Loucy (cell line): ENCODE data around the gene TMEM178B.

Source experiments
- H2AFZ ChIP-seq: fragments of 200-600 bp; sonication (generic); 2 replicates; pipeline ENCODE4 v1.6.0; 2016; ENCODE audit warnings: antibody characterized with exemption, mild to moderate bottlenecking, low read length, moderate library complexity
- H3F3A ChIP-seq: fragments of 200-600 bp; 2 replicates; pipeline ENCODE4 v1.6.0; 2016; ENCODE audit warnings: antibody characterized with exemption, low read depth, mild to moderate bottlenecking
- H3K27me3 ChIP-seq: fragments of 200-600 bp; sonication (generic); 2 replicates; pipeline ENCODE4 v1.6.1; 2014; ENCODE audit warnings: low read length, mild to moderate bottlenecking; ENCODE audit not compliant: insufficient read depth, poor library complexity, severe bottlenecking
- H3K36me3 ChIP-seq: fragments of 200-600 bp; sonication (generic); 2 replicates; pipeline ENCODE4 v1.6.1; 2016; ENCODE audit warnings: low read length; ENCODE audit not compliant: insufficient read depth
- H3K4me1 ChIP-seq: fragments of 200-600 bp; sonication (generic); 2 replicates; pipeline ENCODE4 v1.5.1; 2014; ENCODE audit warnings: low read length, mild to moderate bottlenecking; ENCODE audit not compliant: insufficient read depth, poor library complexity, severe bottlenecking
- H3K4me2 ChIP-seq: fragments of 200-600 bp; sonication (generic); 2 replicates; pipeline ENCODE4 v1.6.0; 2014; ENCODE audit warnings: antibody characterized with exemption, low read length, low read depth, mild to moderate bottlenecking; ENCODE audit not compliant: poor library complexity, severe bottlenecking
- H3K4me3 ChIP-seq: fragments of 200-600 bp; sonication (generic); 2 replicates; pipeline ENCODE4 v1.5.1; 2014; ENCODE audit warnings: low read length, mild to moderate bottlenecking, mixed read lengths; ENCODE audit not compliant: poor library complexity, severe bottlenecking
- H3K79me2 ChIP-seq: fragments of 200-600 bp; sonication (generic); 2 replicates; pipeline ENCODE4 v1.6.1; 2014; ENCODE audit warnings: low read length; ENCODE audit not compliant: insufficient read depth
- H3K9ac ChIP-seq: fragments of 200-600 bp; sonication (generic); 2 replicates; pipeline ENCODE4 v1.6.0; 2014; ENCODE audit warnings: mild to moderate bottlenecking, low read depth, low read length, moderate library complexity; ENCODE audit not compliant: poor library complexity, severe bottlenecking
- H3K9me2 ChIP-seq: fragments of 200-600 bp; sonication (generic); replicated peaks from 2 replicates; pipeline ENCODE4 v1.6.1; 2016; ENCODE audit warnings: low read depth, low read length, mixed read lengths
- H3K9me3 ChIP-seq: fragments of 200-600 bp; sonication (generic); 2 replicates; pipeline ENCODE4 v1.6.1; 2014; ENCODE audit warnings: mild to moderate bottlenecking, antibody characterized with exemption, low read length, low read depth; ENCODE audit not compliant: insufficient read depth
- H4K20me1 ChIP-seq: fragments of 200-600 bp; sonication (generic); 2 replicates; pipeline ENCODE4 v1.6.0; 2014; ENCODE audit warnings: antibody characterized with exemption, low read length, mild to moderate bottlenecking; ENCODE audit not compliant: insufficient read depth, poor library complexity, severe bottlenecking
- EZH2phosphoT487 ChIP-seq: fragments of 200-600 bp; IDR thresholded peaks from 2 replicates; pipeline ENCODE4 v1.6.1; 2018; ENCODE audit warnings: antibody characterized with exemption, mild to moderate bottlenecking, moderate library complexity, borderline replicate concordance
- TF ChIP-seq, protein P1 (sequence below): fragments of 200-600 bp; sonication (generic); conservative IDR thresholded peaks from 2 replicates; pipeline ENCODE4 v1.5.1; 2014; ENCODE audit warnings: mild to moderate bottlenecking, antibody characterized with exemption, low read length

The TMEM178B gene

DNA sequence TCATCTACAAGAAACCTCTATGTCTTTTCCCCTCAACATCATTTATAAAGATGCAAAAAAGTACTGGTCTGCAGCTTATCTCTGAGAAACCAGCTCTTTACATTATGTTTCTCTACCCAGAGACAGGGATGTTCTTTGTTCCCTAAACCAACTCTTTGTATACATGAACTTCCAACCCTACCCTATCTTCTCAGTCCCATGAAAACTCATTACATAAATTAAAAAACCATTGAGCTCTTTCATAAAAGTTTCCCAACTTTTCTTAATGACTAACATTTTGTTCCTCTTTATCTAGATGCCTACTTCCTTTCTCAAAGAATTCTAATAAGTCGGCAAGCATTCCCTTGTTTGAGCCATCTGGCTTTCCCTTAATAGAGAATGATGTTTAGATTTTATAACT lies 284.5 kb downstream of the TMEM178B start:
- H3K9ac ChIP-seq, result no peak overlapping the region
- no peaks in the 10 kb centered on the region for H3K9me2 ChIP-seq
- no peaks in the 10 kb centered on the region for H3K36me3 ChIP-seq
- H2AFZ ChIP-seq, result no peak overlapping the region
- H3K27me3 ChIP-seq, result no peaks in the 10 kb centered on the region
- no peaks in the 10 kb centered on the region for H3K79me2 ChIP-seq
- H3K4me2 ChIP-seq, result no peak overlapping the region
- TF ChIP-seq, protein P1, sequence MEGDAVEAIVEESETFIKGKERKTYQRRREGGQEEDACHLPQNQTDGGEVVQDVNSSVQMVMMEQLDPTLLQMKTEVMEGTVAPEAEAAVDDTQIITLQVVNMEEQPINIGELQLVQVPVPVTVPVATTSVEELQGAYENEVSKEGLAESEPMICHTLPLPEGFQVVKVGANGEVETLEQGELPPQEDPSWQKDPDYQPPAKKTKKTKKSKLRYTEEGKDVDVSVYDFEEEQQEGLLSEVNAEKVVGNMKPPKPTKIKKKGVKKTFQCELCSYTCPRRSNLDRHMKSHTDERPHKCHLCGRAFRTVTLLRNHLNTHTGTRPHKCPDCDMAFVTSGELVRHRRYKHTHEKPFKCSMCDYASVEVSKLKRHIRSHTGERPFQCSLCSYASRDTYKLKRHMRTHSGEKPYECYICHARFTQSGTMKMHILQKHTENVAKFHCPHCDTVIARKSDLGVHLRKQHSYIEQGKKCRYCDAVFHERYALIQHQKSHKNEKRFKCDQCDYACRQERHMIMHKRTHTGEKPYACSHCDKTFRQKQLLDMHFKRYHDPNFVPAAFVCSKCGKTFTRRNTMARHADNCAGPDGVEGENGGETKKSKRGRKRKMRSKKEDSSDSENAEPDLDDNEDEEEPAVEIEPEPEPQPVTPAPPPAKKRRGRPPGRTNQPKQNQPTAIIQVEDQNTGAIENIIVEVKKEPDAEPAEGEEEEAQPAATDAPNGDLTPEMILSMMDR, result no peak
- no peak for TF ChIP-seq EZH2phosphoT487
- H3K4me3 ChIP-seq, result no peak overlapping the region
- H3K4me1 ChIP-seq, result peaks cover 18% of the 10 kb centered on the region
- H3K9me3 ChIP-seq, result no peaks in the 10 kb centered on the region
- no peaks in the 10 kb centered on the region for H4K20me1 ChIP-seq
- H3F3A ChIP-seq, result no peaks in the 10 kb centered on the region

DNA sequence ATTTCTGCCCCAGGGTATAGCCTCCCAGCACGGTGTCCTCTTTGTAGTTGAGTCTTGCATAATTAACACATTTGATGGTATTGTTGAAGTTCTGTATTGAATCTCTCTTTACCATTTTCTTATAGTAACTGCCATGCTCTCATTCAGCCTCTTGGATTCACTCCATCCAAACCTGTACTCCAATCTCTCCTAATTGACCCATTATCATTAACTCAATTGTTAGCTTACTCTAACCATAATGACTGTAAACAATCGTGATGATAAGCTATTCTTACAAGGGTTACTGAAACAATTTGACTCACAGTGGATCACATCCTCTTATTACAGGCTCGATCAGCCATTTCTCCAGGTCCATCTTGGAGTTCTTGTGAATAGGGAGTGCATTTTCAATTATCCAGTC lies 285.4 kb downstream of the TMEM178B start:
- TF ChIP-seq, protein P1, result no peak
- no peak for TF ChIP-seq EZH2phosphoT487

DNA sequence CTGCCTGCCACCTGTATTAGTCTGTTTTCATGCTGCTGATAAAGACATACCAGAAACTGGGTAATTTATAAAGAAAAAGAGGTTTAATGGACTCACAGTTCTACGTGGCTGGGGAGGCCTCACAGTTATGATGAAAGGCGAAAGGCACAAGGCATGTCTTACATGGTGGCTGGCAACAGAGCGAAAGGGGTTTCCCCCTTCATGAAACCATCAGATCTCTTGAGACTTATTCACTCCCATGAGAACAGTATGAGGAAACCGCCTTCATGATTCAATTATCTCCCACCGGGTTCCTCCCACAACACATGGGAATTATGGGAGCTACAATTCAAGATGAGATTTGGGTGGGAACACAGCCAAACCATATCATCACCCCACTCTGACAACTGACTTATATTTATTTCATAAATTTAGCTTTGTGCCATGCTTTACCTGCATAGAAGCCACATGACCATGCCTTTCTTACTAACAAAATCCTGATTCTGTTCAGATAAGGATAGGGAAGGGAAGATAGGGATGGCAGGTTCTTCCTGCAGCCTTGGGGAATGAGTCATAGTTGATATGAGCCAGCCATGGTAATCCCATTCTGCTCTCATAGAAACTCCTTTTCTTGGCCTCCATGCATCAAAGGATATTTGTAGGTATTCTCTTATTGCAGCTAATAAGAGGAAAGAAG lies 286.0 kb downstream of the TMEM178B start:
- Histone ChIP-seq H3K9me2 (no peaks in the 10 kb centered on the region), H3K36me3 (no peaks in the 10 kb centered on the region), H3F3A (no peaks in the 10 kb centered on the region), H4K20me1 (no peaks in the 10 kb centered on the region), H3K4me2 (no peak overlapping the region), H3K9ac (no peak overlapping the region), H3K27me3 (no peaks in the 10 kb centered on the region), H3K79me2 (no peaks in the 10 kb centered on the region), H2AFZ (no peak overlapping the region), H3K4me3 (no peak overlapping the region), H3K4me1 (peaks cover 4% of the 10 kb centered on the region), H3K9me3 (no peaks in the 10 kb centered on the region)
- TF ChIP-seq EZH2phosphoT487, result no peak
- TF ChIP-seq, protein P1, result no peak

More for the DNA sequence above, 285.4 kb downstream of the TMEM178B start:
- Histone ChIP-seq H3K9ac (no peak overlapping the region), H3K4me3 (no peak overlapping the region), H3K4me2 (no peak overlapping the region), H3F3A (no peaks in the 10 kb centered on the region), H3K36me3 (no peaks in the 10 kb centered on the region), H2AFZ (no peak overlapping the region), H3K4me1 (peaks cover 11% of the 10 kb centered on the region), H4K20me1 (no peaks in the 10 kb centered on the region), H3K9me2 (no peaks in the 10 kb centered on the region), H3K79me2 (no peaks in the 10 kb centered on the region), H3K27me3 (no peaks in the 10 kb centered on the region), H3K9me3 (no peaks in the 10 kb centered on the region)
